NCI-H1417 (cell line): ENCODE results near the gene ADGRD1.

Source experiments
- DNase-seq, 3 experiments: peaks; one replicate each; lab custom pipeline; 2025; lab: John Stamatoyannopoulos, UW

The ADGRD1 gene

GRCh38 chr12:130965668-130966067 is 12.0 kb downstream of the ADGRD1 start:
- DNase-seq = no peak

- no peak for DNase-seq
Observed at GRCh38 chr12:130966443-130967030, 12.8 kb downstream of the ADGRD1 start.

GRCh38 chr12:130967636-130968035 is 13.9 kb downstream of the ADGRD1 start:
- no peak for DNase-seq

- no peak for DNase-seq
Observed at GRCh38 chr12:130968611-130969010, 14.9 kb downstream of the ADGRD1 start.

GRCh38 chr12:130969223-130969622 is 15.5 kb downstream of the ADGRD1 start:
- DNase-seq = no peak

GRCh38 chr12:130970165-130970907 is 16.6 kb downstream of the ADGRD1 start:
- no peak for DNase-seq

GRCh38 chr12:130970908-130971233 is 17.2 kb downstream of the ADGRD1 start:
- DNase-seq = no peak

- DNase-seq = no peak
Observed at GRCh38 chr12:130971925-130972585, 18.3 kb downstream of the ADGRD1 start.

- no peak for DNase-seq
Observed at GRCh38 chr12:130972586-130972950, 18.9 kb downstream of the ADGRD1 start.

- no peak for DNase-seq
Observed at GRCh38 chr12:130973109-130973508, 19.4 kb downstream of the ADGRD1 start.

GRCh38 chr12:130973906-130974305 is 20.2 kb downstream of the ADGRD1 start:
- no peak for DNase-seq

GRCh38 chr12:130975116-130975515 is 21.4 kb downstream of the ADGRD1 start:
- DNase-seq = no peak

GRCh38 chr12:130976171-130976720 is 22.5 kb downstream of the ADGRD1 start:
- no peak for DNase-seq

- DNase-seq = no peak
Observed at GRCh38 chr12:130977046-130977742, 23.5 kb downstream of the ADGRD1 start.

- DNase-seq = no peak
Observed at GRCh38 chr12:130977743-130978095, 24.0 kb downstream of the ADGRD1 start.

GRCh38 chr12:130978785-130979184 is 25.1 kb downstream of the ADGRD1 start:
- DNase-seq = no peak

GRCh38 chr12:130981074-130981742 is 27.5 kb downstream of the ADGRD1 start:
- DNase-seq = no peak

- DNase-seq = no peak
Observed at GRCh38 chr12:130981911-130982310, 28.2 kb downstream of the ADGRD1 start.

GRCh38 chr12:130982565-130983225 is 29.0 kb downstream of the ADGRD1 start:
- DNase-seq = no peak

- DNase-seq = no peak
Observed at GRCh38 chr12:130983328-130984017, 29.8 kb downstream of the ADGRD1 start.
